GM12892 (cell line): ENCODE results near the gene TMEM187.

Experiments used
- POLR2A ChIP-seq: IDR thresholded peaks from 2 replicates; pipeline ENCODE4 v1.6.1; 2011; ENCODE audit warnings: low read depth, low read length, control low read depth
- POLR2AphosphoS5 ChIP-seq: IDR thresholded peaks from 2 replicates; pipeline ENCODE4 v1.6.1; 2011; ENCODE audit warnings: low read depth, low read length, control low read depth
- TAF1 ChIP-seq: IDR thresholded peaks from 2 replicates; pipeline ENCODE4 v1.6.1; 2011; ENCODE audit warnings: low read depth, mild to moderate bottlenecking, control low read depth, low read length, borderline replicate concordance

GRCh38 chrX:153989973-153990655 lies 17.6 kb downstream of the TMEM187 start:
- TF ChIP-seq POLR2A (no peak), POLR2AphosphoS5 (no peak), TAF1 (no peak)
